ENCODE results near the gene RGS14. TPM values are rescaled to one million over a fixed set of nuclear protein-coding genes. Genes with fewer than 3 reads are reported as not detected.

The RGS14 gene
- total RNA-seq, 2 experiments from 2014 or later: 34.6 to 39.2 TPM

DNA sequence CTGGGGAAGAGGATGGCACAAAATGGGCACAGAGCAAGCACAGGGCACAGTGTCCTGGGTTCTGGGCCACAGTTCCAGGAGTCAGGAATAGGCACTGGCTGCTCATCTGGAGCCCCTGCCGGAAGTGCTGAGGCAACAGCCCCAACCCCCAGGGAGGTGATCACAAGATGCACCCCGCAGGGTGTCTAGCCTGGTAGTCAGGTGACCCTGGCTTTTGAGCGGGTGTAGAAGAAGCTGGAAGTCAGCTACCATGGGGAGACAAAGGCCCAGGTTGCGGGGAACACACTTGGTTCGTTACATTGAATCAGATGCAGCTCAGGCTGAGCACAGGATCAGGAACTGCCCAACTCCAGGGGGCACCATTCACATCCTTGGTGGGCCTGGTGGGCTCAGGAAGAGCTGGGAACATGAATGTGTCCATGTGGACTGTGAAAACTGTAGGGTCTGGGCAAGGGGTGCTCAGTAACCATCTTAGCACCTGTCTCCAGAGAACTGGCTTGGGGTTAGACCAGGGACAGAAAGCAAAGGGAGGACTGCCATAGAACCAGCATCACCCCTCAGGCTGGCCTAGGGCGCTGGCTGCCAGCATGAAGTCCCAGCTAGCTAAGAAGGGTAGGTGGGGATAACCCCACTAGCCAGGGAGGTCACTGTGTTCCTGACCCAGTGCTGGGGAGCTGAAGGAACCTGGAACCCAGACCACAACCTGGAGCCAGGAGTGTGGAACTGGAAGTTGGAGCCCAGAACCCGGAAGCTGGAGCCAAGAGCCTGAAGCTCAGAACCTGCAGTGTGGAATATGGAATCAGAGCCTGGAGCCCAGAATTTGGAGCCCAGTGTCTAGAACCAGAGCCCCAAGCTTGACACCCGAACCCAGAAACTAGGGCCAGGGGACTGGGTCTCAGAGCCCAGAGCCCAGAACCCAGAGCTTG is 20.4 kb downstream of the RGS14 start:
- no peaks in the 10 kb centered on the region for H3K9me3 Mint-ChIP-seq
- H3K4me1 Mint-ChIP-seq (ENCODE audit: low read depth): peaks cover 59% of the 10 kb centered on the region
- intact Hi-C loops (cut with micrococcal nuclease): loop anchor here (2.0 kb wide), 1 partner anchor 13 kb away; no protein-coding TSS in a partner anchor
- no peak for DNase-seq
- no peaks in the 10 kb centered on the region for H3K27me3 Mint-ChIP-seq (ENCODE audit: low read depth)
- no peak overlapping the region for H3K4me3 Mint-ChIP-seq
- H3K27ac Mint-ChIP-seq: no peak overlapping the region
- peaks cover 3% of the 10 kb centered on the region for H3K36me3 Mint-ChIP-seq (ENCODE audit: low read depth)
- CTCF ChIA-PET: interaction anchor here (0.9 to 2.8 kb wide), 8 partner anchors 8 to 69 kb away, joined by 3 to 25 read pairs (median 6); partner anchors contain the start of gene PRR7

DNA sequence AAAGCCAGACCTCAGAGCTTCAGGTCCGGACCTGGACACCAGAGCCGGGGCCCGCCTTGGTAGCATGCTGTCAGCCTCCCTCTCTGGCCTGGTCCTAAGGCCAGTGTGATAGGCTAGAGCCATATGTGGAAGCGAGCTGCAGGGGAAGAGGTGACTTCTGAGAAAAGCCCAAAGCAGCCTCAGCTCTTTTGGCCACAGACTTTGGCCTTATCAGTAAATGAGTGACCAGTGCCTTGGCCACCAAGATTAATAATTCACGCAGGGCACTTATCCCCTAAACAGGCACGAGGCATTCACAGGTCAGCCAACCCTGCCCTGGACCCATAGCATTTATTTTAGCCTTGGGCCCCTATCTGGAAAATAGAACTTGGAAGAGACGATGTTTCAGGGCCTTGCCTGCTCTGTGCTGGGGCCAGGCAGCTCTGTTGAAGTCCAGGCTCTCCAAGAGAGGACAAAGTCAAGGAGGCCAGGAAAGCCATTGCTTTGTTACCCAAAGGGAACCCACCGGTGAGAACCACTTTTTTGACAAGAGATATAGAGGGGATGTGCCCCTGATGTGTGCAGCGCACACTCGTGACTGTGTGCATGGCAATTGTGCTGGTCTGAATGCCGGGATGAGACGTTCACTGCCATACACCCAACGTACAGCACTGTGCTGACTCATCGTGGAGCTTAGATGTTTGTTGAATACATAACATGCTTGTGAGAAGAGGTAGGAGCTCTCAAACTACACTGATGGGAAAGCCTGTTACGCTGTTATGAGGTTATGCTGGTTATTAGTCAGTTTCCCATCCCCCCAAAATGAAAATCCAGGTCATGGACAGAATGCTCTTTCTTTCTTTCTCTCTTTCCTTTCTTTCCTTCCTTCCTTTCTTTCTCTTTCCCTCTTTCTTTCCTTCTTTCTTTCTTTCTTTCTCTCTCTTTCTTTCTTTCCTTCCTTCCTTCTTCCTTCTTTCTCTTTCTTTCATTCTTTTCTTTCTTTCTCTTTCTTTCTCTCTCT is 21.5 kb downstream of the RGS14 start:
- Mint-ChIP-seq H3K36me3 (ENCODE audit: low read depth) (no peaks in the 10 kb centered on the region), H3K27ac (peak overlapping the region; percentile 78), H3K27me3 (ENCODE audit: low read depth) (no peaks in the 10 kb centered on the region), H3K4me3 (no peak overlapping the region), H3K4me1 (ENCODE audit: low read depth) (peaks cover 49% of the 10 kb centered on the region), H3K9me3 (no peaks in the 10 kb centered on the region)
- intact Hi-C loops (cut with micrococcal nuclease): loop anchor here (1.0 to 2.0 kb wide), 2 partner anchors 10 to 14 kb away; no protein-coding TSS in a partner anchor
- CTCF ChIA-PET: interaction anchor here (0.8 to 2.8 kb wide), 9 partner anchors 9 to 61 kb away, joined by 3 to 25 read pairs (median 4); partner anchors contain the start of gene LMAN2
- peak; percentile 80 for DNase-seq

DNA sequence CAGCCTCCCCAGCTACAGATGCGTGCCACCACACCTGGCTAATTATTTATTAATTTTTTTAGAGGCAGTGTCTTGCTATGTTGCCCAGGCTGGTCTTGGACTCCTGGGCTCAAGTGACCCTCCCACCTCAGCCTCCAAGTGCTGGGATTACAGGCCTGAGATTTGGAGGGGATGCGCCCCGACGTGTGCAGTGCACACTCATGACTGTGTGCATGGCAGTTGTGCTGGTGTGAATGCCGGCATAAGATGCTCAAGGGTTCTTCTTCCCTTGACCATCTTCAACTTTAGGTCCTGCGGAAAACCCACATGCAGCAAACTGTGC is 23.0 kb downstream of the RGS14 start:
- Mint-ChIP-seq H3K27me3 (ENCODE audit: low read depth) (no peaks in the 10 kb centered on the region), H3K4me3 (no peak overlapping the region), H3K4me1 (ENCODE audit: low read depth) (peaks cover 37% of the 10 kb centered on the region), H3K9me3 (no peaks in the 10 kb centered on the region), H3K36me3 (ENCODE audit: low read depth) (no peaks in the 10 kb centered on the region), H3K27ac (no peak overlapping the region)
- CTCF ChIA-PET: interaction anchor here (1.0 to 4.1 kb wide), 2 partner anchors 22 to 30 kb away, joined by 6 to 25 read pairs; no protein-coding TSS in a partner anchor
- intact Hi-C loops (cut with micrococcal nuclease): no loop called here
- DNase-seq: no peak

DNA sequence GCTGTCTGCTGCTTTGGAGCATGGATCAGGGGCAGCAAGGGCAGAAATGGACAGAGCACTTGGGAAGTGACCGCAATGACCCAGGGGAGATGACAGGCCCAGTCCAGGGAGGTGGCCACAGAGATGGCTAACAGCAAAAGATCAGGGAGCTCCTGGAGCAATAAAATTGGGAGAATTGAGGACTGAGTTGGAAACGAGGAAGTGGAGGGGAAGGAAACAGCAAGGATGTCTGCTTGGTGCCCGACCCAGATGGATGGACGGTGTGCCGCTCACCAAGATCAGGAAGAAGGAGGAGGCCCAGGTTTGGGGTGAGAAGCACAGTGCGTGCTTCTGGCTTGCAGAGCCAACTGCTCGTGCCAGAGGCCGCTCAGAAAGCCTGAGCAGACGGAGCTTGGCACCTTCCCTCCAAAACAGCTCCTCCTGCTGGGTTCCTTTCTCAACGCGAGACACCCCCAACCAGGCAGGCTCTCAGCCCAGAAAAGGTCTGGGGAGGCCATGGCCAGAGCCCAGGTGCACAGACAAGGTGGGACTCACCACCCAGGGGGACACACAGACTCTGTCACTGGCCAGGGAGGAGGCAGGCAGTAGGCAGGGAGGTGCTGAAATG is 24.8 kb downstream of the RGS14 start:
- Mint-ChIP-seq H3K36me3 (ENCODE audit: low read depth) (no peaks in the 10 kb centered on the region), H3K9me3 (no peaks in the 10 kb centered on the region), H3K27ac (no peak overlapping the region), H3K27me3 (ENCODE audit: low read depth) (no peaks in the 10 kb centered on the region), H3K4me3 (no peak overlapping the region), H3K4me1 (ENCODE audit: low read depth) (peaks cover 35% of the 10 kb centered on the region)
- peak; percentile 71 for DNase-seq
- intact Hi-C loops (cut with micrococcal nuclease): loop anchor here (1.0 kb wide), 2 partner anchors 10 to 64 kb away; no protein-coding TSS in a partner anchor
- CTCF ChIA-PET: interaction anchor here (0.6 to 4.1 kb wide), 14 partner anchors 8 to 409 kb away, joined by 3 to 31 read pairs (median 5); no protein-coding TSS in a partner anchor

- no peak overlapping the region for H3K27ac Mint-ChIP-seq
- no peaks in the 10 kb centered on the region for H3K9me3 Mint-ChIP-seq
- no peaks in the 10 kb centered on the region for H3K36me3 Mint-ChIP-seq (ENCODE audit: low read depth)
- DNase-seq: no peak
- CTCF ChIA-PET: interaction anchor here (1.0 to 4.1 kb wide), 13 partner anchors 8 to 118 kb away, joined by 3 to 31 read pairs (median 5); no protein-coding TSS in a partner anchor
- intact Hi-C loops (cut with micrococcal nuclease): no loop called here
- H3K4me3 Mint-ChIP-seq: no peak overlapping the region
- no peaks in the 10 kb centered on the region for H3K27me3 Mint-ChIP-seq (ENCODE audit: low read depth)
- H3K4me1 Mint-ChIP-seq (ENCODE audit: low read depth): peaks cover 37% of the 10 kb centered on the region
These were observed 25.5 kb downstream of the RGS14 start for GRCh38 chr5:177383181-177383580.

DNA sequence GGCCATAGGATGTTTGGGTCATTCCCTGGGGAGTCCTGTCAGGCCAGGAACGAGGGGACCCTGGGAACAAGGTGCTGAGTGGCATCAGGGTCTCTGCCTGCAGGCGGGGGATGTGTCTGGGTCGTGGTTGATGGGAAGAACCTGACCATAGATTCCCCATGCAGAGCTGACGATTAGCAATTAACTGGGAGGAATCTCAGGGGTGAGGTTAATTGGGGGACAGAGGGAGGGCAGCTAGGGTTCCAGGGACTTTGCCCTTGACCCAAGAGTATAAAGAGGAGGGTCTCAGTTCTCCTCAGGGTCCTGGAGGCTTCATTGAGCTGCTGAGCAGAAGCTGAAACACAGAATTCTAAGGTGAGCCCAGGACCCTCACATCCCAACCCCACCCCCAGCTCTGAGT is 26.4 kb downstream of the RGS14 start, which contains the start of gene SLC34A1:
SLC34A1 (plus strand) TSS at position 301 of the 400 bp plus-strand sequence. CDS start 1,308 bp downstream, outside the sequence.
- Mint-ChIP-seq H3K36me3 (ENCODE audit: low read depth) (no peaks in the 10 kb centered on the region), H3K4me1 (ENCODE audit: low read depth) (peaks cover 39% of the 10 kb centered on the region)

DNA sequence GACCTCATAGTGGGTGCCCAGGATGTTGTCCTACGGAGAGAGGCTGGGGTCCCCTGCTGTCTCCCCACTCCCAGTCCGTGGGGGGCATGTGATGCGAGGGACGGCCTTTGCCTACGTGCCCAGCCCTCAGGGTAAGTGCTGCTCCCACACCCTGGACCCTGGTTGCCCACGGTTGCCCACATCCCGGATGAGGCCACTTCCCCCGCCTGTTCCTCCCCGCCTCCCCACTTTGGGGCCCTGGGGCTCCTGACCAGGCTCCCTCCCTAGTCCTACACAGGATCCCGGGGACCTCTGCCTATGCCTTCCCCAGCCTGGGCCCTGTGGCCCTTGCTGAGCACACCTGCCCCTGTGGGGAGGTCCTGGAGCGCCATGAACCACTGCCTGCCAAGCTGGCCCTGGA is 28.0 kb downstream of the RGS14 start:
- H3K36me3 Mint-ChIP-seq (ENCODE audit: low read depth): no peaks in the 10 kb centered on the region
- H3K4me1 Mint-ChIP-seq (ENCODE audit: low read depth): peaks cover 45% of the 10 kb centered on the region
- CTCF ChIA-PET: interaction anchor here (1.3 to 1.6 kb wide), 2 partner anchors 17 to 67 kb away, joined by 3 to 6 read pairs; no protein-coding TSS in a partner anchor
- intact Hi-C loops (cut with micrococcal nuclease): loop anchor here (5.0 kb wide), 1 partner anchor 33 kb away; the partner anchor contains the start of gene LMAN2
- H3K27me3 Mint-ChIP-seq (ENCODE audit: low read depth): no peaks in the 10 kb centered on the region
- H3K9me3 Mint-ChIP-seq: no peaks in the 10 kb centered on the region
- DNase-seq: no peak
- H3K4me3 Mint-ChIP-seq: no peak overlapping the region
- no peak overlapping the region for H3K27ac Mint-ChIP-seq

More for the DNA sequence above, 26.4 kb downstream of the RGS14 start, which contains the start of gene SLC34A1:
- CTCF ChIA-PET: interaction anchor here (0.7 to 4.1 kb wide), 5 partner anchors 12 to 74 kb away, joined by 3 to 31 read pairs (median 11); no protein-coding TSS in a partner anchor
- no peak for DNase-seq
- Mint-ChIP-seq H3K9me3 (no peaks in the 10 kb centered on the region), H3K27me3 (ENCODE audit: low read depth) (no peaks in the 10 kb centered on the region), H3K27ac (no peak within 1 kb of the TSS), H3K4me3 (no peak within 1 kb of the TSS)
- intact Hi-C loops (cut with micrococcal nuclease): no loop called here

DNA sequence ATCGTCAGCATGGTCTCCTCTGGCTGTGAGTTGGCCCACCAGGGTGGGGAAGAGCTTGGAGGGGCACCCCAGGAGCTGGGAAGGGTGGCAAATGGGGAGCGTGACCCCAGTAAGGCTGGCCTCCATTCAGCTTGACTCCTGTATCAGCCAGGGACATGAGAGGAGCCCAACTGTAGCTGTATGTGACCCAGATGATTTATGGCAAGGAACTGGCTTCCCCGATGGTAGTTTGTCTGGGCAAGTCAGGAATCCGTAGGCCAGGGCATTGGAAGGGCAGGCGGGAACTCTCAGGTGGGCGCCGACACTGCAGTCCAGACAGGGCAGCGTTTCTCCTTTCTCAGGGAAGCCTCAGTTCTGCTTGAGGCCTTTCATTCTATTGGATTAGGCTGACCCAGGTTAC is 28.8 kb downstream of the RGS14 start:
- CTCF ChIA-PET: interaction anchor here (1.6 kb wide), 2 partner anchors 14 to 18 kb away, joined by 6 read pairs; no protein-coding TSS in a partner anchor
- Mint-ChIP-seq H3K27me3 (ENCODE audit: low read depth) (no peaks in the 10 kb centered on the region), H3K4me3 (no peak overlapping the region), H3K27ac (no peak overlapping the region), H3K4me1 (ENCODE audit: low read depth) (peaks cover 48% of the 10 kb centered on the region), H3K9me3 (no peaks in the 10 kb centered on the region), H3K36me3 (ENCODE audit: low read depth) (no peaks in the 10 kb centered on the region)
- intact Hi-C loops (cut with micrococcal nuclease): loop anchor here (5.0 kb wide), 1 partner anchor 34 kb away; the partner anchor contains the start of gene LMAN2
- DNase-seq: no peak

DNA sequence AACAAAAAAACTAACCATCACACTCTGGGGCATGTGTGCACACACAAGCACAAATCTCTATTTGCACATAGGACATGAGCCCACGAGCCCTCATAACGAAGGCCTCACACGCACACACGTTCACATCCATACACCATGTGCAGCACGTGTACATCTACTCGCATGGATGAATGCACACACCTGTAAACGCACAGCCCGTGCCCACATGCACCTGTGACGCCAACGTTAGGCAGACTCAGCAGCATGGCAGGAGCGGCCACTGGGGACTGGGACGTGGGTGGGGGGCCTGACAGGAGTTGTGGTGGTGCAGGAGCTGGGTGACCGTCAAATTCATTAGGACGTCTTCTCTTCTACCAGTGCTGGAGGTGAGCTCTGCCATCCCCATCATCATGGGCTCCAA is 29.7 kb downstream of the RGS14 start:
- no peak for DNase-seq
- Mint-ChIP-seq H3K4me3 (no peak overlapping the region), H3K9me3 (no peaks in the 10 kb centered on the region), H3K4me1 (ENCODE audit: low read depth) (peaks cover 41% of the 10 kb centered on the region), H3K27ac (no peak overlapping the region), H3K27me3 (ENCODE audit: low read depth) (no peaks in the 10 kb centered on the region), H3K36me3 (ENCODE audit: low read depth) (no peaks in the 10 kb centered on the region)
- CTCF ChIA-PET: interaction anchor here (1.6 to 4.1 kb wide), 3 partner anchors 9 to 19 kb away, joined by 6 to 25 read pairs (median 6); no protein-coding TSS in a partner anchor
- intact Hi-C loops (cut with micrococcal nuclease): loop anchor here (5.0 kb wide), 1 partner anchor 35 kb away; the partner anchor contains the start of gene LMAN2

GRCh38 chr5:177388521-177389052 is 30.9 kb downstream of the RGS14 start:
- H3K36me3 Mint-ChIP-seq (ENCODE audit: low read depth): no peaks in the 10 kb centered on the region
- no peaks in the 10 kb centered on the region for H3K9me3 Mint-ChIP-seq
- DNase-seq: no peak
- peak overlapping the region; percentile 79 for H3K27ac Mint-ChIP-seq
- no peaks in the 10 kb centered on the region for H3K27me3 Mint-ChIP-seq (ENCODE audit: low read depth)
- no peak overlapping the region for H3K4me3 Mint-ChIP-seq
- intact Hi-C loops (cut with micrococcal nuclease): loop anchor here (1.0 to 5.0 kb wide), 3 partner anchors 9 to 36 kb away; partner anchors contain the start of gene LMAN2
- CTCF ChIA-PET: interaction anchor here (1.2 to 6.8 kb wide), 11 partner anchors 10 to 112 kb away, joined by 5 to 138 read pairs (median 25); partner anchors contain the start of genes GRK6, PDLIM7, PFN3 and PRR7
- H3K4me1 Mint-ChIP-seq (ENCODE audit: low read depth): peaks cover 34% of the 10 kb centered on the region

Data from activated naive CD4-positive, alpha-beta T cell treated with anti-CD3 and anti-CD28 coated beads for 36 hours (primary cell).